Upper lobe of left lung (tissue), 6 donors: Measurements from ENCODE around the gene SUPV3L1. TPM values are rescaled to one million over a fixed set of nuclear protein-coding genes. Genes with fewer than 3 reads are reported as not detected.

ENCODE experiments used
- ATAC-seq, 2 donors: fragments of 200-7000 bp; cut with Tn5 transposase; one replicate each; pipeline ENCODE4 v1.9.1; 2022; ENCODE audit warnings: mild to moderate bottlenecking in 2 of 2, moderate library complexity in 2 of 2; ENCODE audit not compliant: low FRiP score in 2 of 2
- DNase-seq, 2 donors: peaks; one replicate each; pipeline ENCODE4 v3.0.0-alpha.2; 2019 to 2020
- H3K27ac ChIP-seq, 4 donors: fragments of 200-600 bp; sonication (generic); one replicate each; pipeline ENCODE4 v1.5.1; 2016 to 2019
- H3K27me3 ChIP-seq, 4 donors: fragments of 200-600 bp; sonication (generic); one replicate each; pipeline ENCODE4 v1.5.1; 2017 to 2019
- H3K36me3 ChIP-seq, 4 donors: fragments of 200-600 bp; sonication (generic); one replicate each; pipeline ENCODE4 v1.5.1; 2016 to 2019
- H3K4me1 ChIP-seq, 4 donors: fragments of 200-600 bp; sonication (generic); one replicate each; pipeline ENCODE4 v1.5.1; 2018 to 2019
- H3K4me3 ChIP-seq, 4 donors: fragments of 200-600 bp; sonication (generic); one replicate each; pipeline ENCODE4 v1.5.1; 2017 to 2019; ENCODE audit warnings: mild to moderate bottlenecking in 2 of 4, moderate library complexity in 1 of 4
- H3K9me3 ChIP-seq, 4 donors: fragments of 200-600 bp; sonication (generic); one replicate each; pipeline ENCODE4 v1.5.1; 2018 to 2019
- CTCF ChIP-seq, 6 experiments: fragments of 450-650 bp in 4 of 6; fragments of 200-600 bp in 2 of 6; sonication (generic) in 2 of 6; IDR thresholded peaks; one replicate each; pipeline ENCODE4 v1.5.1; 2016 to 2019; ENCODE audit warnings: antibody characterized with exemption in 6 of 6
- EP300 ChIP-seq, 4 donors: sonication (generic); formaldehyde crosslinking; IDR thresholded peaks; one replicate each; pipeline ENCODE4 v1.5.1; 2017; ENCODE audit warnings: antibody characterized with exemption in 4 of 4, control low read depth in 2 of 4
- POLR2A ChIP-seq, 4 donors: fragments of 450-650 bp; IDR thresholded peaks; one replicate each; pipeline ENCODE4 v1.5.1; 2016 to 2017; ENCODE audit warnings: antibody characterized with exemption in 4 of 4, mild to moderate bottlenecking in 2 of 4
- POLR2AphosphoS5 ChIP-seq, 2 donors: sonication (generic); formaldehyde crosslinking; IDR thresholded peaks; one replicate each; pipeline ENCODE4 v1.5.1; 2017; ENCODE audit warnings: antibody characterized with exemption in 2 of 2
- WGBS, 2 donors: methylation state at CpG; one replicate each; pipeline ENCODE4 v1.1.5; 2017 to 2018; 5-methylcytosine and 5-hydroxymethylcytosine counted together
- total RNA-seq, 6 donors: library from RNA; depleted of rRNA in 4 of 6; stranded (reverse); fragments of >200 nt in 4 of 6; gene quantifications; one replicate each; pipeline versions ENCODE4 v1.1.0 to v1.2.1, GENCODE V29; 2016 to 2021
- donor health status: DM: no; HTN: no; CAD: no; lungs with moderate emphysema.
- donor health status: DM: no; HTN: yes; CAD: no; lungs with severe emphysema.

The SUPV3L1 gene
- total RNA-seq, 6 donors from 2014 or later: 17.0 to 47.1 (median 21.5) TPM

GRCh38 chr10:69229616-69229916, 49.5 kb downstream of the SUPV3L1 start:
- Histone ChIP-seq H3K4me1 (peaks cover 0 to 19% (median 4%) of the 10 kb centered on the region in 4 donors), H3K36me3 (no peaks in the 10 kb centered on the region), H3K27ac (peak overlapping the region in 2 of 4 donors; percentile 72 to 78), H3K4me3 (peak overlapping the region in 2 of 4 donors; percentile 14 to 18), H3K27me3 (no peaks in the 10 kb centered on the region), H3K9me3 (no peaks in the 10 kb centered on the region)
- 77 to 94% methylated on average over 2 to 8 of the region's 8 CpGs for WGBS, 2 donors
- TF ChIP-seq EP300 (IDR thresholded peaks at IDR 0.05): no peak
- no peak for TF ChIP-seq POLR2AphosphoS5 (IDR thresholded peaks at IDR 0.05)
- TF ChIP-seq POLR2A (IDR thresholded peaks at IDR 0.05): no peak
- no peak for TF ChIP-seq CTCF (IDR thresholded peaks at IDR 0.05)
- DNase-seq (no peak), ATAC-seq (no peak)

DNA sequence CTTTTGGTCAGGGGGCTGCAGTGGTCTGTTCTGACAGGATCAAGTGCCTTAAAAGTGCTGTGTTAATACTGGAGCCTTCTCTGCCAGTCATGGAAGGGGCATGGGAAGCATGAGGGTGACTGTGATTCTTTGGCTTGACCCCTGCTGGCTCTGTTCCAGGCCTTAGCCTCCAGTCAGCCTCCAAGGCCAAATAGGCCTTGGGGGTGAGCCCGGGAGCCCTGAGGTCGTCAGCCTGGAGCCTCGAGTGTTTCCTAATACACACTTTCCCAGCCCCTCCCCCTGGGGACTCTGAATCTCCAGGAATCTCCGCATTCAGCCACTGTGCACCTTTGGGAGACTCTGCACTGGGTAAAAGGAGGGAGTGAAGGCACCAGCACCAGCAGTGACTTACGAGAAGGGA, 50.1 kb downstream of the SUPV3L1 start:
- no peak for TF ChIP-seq POLR2A (IDR thresholded peaks at IDR 0.05)
- TF ChIP-seq EP300 (IDR thresholded peaks at IDR 0.05): no peak
- no peak for TF ChIP-seq POLR2AphosphoS5 (IDR thresholded peaks at IDR 0.05)
- no peak for TF ChIP-seq CTCF (IDR thresholded peaks at IDR 0.05)
- Histone ChIP-seq H3K27ac (peak overlapping the region in 2 of 4 donors; percentile 72 to 78), H3K9me3 (no peaks in the 10 kb centered on the region), H3K4me1 (peaks cover 0 to 15% (median 4%) of the 10 kb centered on the region in 4 donors), H3K27me3 (no peaks in the 10 kb centered on the region), H3K4me3 (no peak overlapping the region), H3K36me3 (no peaks in the 10 kb centered on the region)
- WGBS, 2 donors: 59 to 84% methylated on average over 5 of the region's 5 CpGs
- no peak for DNase-seq
- no peak for ATAC-seq

- ATAC-seq (peak in 1 of 2 donors; percentile 55), DNase-seq (no peak)
- Histone ChIP-seq H3K4me3 (no peak overlapping the region), H3K9me3 (no peaks in the 10 kb centered on the region), H3K4me1 (peaks cover 0 to 11% (median 1%) of the 10 kb centered on the region in 4 donors), H3K27me3 (no peaks in the 10 kb centered on the region), H3K27ac (no peak overlapping the region), H3K36me3 (no peaks in the 10 kb centered on the region)
- TF ChIP-seq CTCF (IDR thresholded peaks at IDR 0.05) (no peak), POLR2AphosphoS5 (IDR thresholded peaks at IDR 0.05) (no peak), EP300 (IDR thresholded peaks at IDR 0.05) (no peak), POLR2A (IDR thresholded peaks at IDR 0.05) (no peak)
- WGBS, 2 donors: 81 to 88% methylated on average over 9 of the region's 9 CpGs
These were observed 52.2 kb downstream of the SUPV3L1 start for GRCh38 chr10:69232252-69232651.

GRCh38 chr10:69232736-69233480, 52.9 kb downstream of the SUPV3L1 start:
- ATAC-seq: no peak
- Histone ChIP-seq H3K27me3 (no peaks in the 10 kb centered on the region), H3K36me3 (no peaks in the 10 kb centered on the region), H3K9me3 (no peaks in the 10 kb centered on the region), H3K4me3 (no peak overlapping the region), H3K27ac (no peak overlapping the region), H3K4me1 (peaks cover 0 to 11% (median 3%) of the 10 kb centered on the region in 4 donors)
- WGBS, 2 donors: 78 to 90% methylated on average over 22 of the region's 22 CpGs
- DNase-seq: no peak
- TF ChIP-seq POLR2A (IDR thresholded peaks at IDR 0.05): no peak
- TF ChIP-seq CTCF (IDR thresholded peaks at IDR 0.05): no peak
- TF ChIP-seq EP300 (IDR thresholded peaks at IDR 0.05): no peak
- TF ChIP-seq POLR2AphosphoS5 (IDR thresholded peaks at IDR 0.05): no peak

DNA sequence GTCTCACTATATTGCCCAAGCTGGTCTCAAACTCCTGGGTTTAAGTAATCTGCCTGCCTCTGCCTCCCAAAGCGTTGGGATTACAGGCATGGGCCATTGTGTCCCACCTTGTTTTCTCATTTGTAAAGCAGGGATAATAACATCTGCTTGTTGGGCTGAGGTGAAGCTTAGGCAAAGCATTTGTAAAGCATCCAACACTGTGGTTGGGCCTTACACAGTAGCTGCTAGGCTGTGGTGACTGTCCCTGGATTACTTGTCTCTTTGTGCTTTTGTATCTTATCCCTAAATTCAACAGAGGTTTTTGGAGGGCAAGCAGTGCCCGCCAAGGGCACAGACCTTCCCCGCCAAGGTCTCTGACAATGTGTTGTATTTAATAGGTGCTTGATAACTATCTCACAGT, 54.4 kb downstream of the SUPV3L1 start:
- H3K27me3 ChIP-seq: no peaks in the 10 kb centered on the region
- ATAC-seq (no peak), DNase-seq (no peak)
- TF ChIP-seq POLR2A (IDR thresholded peaks at IDR 0.05): no peak
- H3K4me1 ChIP-seq: peaks cover 0 to 6% (median 4%) of the 10 kb centered on the region in 4 donors
- H3K4me3 ChIP-seq: no peak overlapping the region
- no peak overlapping the region for H3K27ac ChIP-seq
- no peaks in the 10 kb centered on the region for H3K9me3 ChIP-seq
- no peaks in the 10 kb centered on the region for H3K36me3 ChIP-seq
- 93 to 97% methylated on average over 3 of the region's 3 CpGs for WGBS, 2 donors
